Breast epithelium (tissue), 4 donors: ENCODE measurements around the gene TTC7B. TPM values are rescaled to one million over a fixed set of nuclear protein-coding genes. Genes with fewer than 3 reads are reported as not detected.

Experiments
- DNase-seq, 2 donors: peaks; one replicate each; pipeline ENCODE4 v3.0.0-alpha.2; 2019; ENCODE audit warnings: low spot score in 2 of 2
- H3K27ac ChIP-seq, 2 donors: fragments of 200-600 bp; sonication (generic) in 1 of 2; one replicate each; pipeline ENCODE4 v1.5.1; 2016 to 2019; ENCODE audit warnings: mild to moderate bottlenecking in 1 of 2
- H3K27me3 ChIP-seq, 2 donors: fragments of 200-600 bp; sonication (generic) in 1 of 2; one replicate each; pipeline versions ENCODE4 v1.5.1 to v1.6.0; 2017 to 2019; ENCODE audit warnings: control low read depth in 1 of 2, mild to moderate bottlenecking in 1 of 2
- H3K36me3 ChIP-seq: fragments of 200-600 bp; one replicate; pipeline ENCODE4 v1.5.1; 2019
- H3K4me1 ChIP-seq, 2 donors: fragments of 200-600 bp; sonication (generic); one replicate each; pipeline ENCODE4 v1.5.1; 2016 to 2019; ENCODE audit warnings: control low read depth in 1 of 2
- H3K4me3 ChIP-seq, 3 donors: fragments of 200-600 bp; sonication (generic); 1 replicate in 2 of 3; 2 replicates in 1 of 3; pipeline ENCODE4 v1.5.1; 2016 to 2019; ENCODE audit warnings: mild to moderate bottlenecking in 3 of 3, moderate library complexity in 2 of 3
- H3K9me3 ChIP-seq, 2 donors: fragments of 200-600 bp; sonication (generic) in 1 of 2; one replicate each; pipeline ENCODE4 v1.5.1; 2016 to 2019; ENCODE audit warnings: control low read depth in 1 of 2
- POLR2A ChIP-seq: fragments of 450-650 bp; IDR thresholded peaks from one replicate; pipeline ENCODE4 v1.6.1; 2016; ENCODE audit warnings: antibody characterized with exemption, mild to moderate bottlenecking, moderate library complexity
- POLR2AphosphoS5 ChIP-seq, 3 donors: sonication (generic); formaldehyde crosslinking; IDR thresholded peaks; one replicate each; pipeline ENCODE4 v1.6.1; 2017; ENCODE audit warnings: antibody characterized with exemption in 3 of 3
- intact Hi-C: fragments of 100-400 bp; cut with DNase I; formaldehyde crosslinking; loops from one replicate; pipeline ENCODE4 v1.15.1; 2023; ENCODE audit warnings: low total_unique reads
- total RNA-seq, 3 donors: library from RNA; depleted of rRNA; stranded (reverse); fragments of >200 nt; gene quantifications; one replicate each; pipeline ENCODE4 v1.1.0, GENCODE V29; 2016
- TF ChIP-seq, protein P1 (sequence below), 3 donors: fragments of 450-650 bp; IDR thresholded peaks; one replicate each; pipeline ENCODE4 v1.5.1; 2016 to 2017; ENCODE audit warnings: antibody characterized with exemption in 3 of 3, mild to moderate bottlenecking in 3 of 3, moderate library complexity in 3 of 3

The TTC7B gene
- total RNA-seq, 3 donors from 2014 or later: 14.0 to 29.1 (median 22.0) TPM

DNA sequence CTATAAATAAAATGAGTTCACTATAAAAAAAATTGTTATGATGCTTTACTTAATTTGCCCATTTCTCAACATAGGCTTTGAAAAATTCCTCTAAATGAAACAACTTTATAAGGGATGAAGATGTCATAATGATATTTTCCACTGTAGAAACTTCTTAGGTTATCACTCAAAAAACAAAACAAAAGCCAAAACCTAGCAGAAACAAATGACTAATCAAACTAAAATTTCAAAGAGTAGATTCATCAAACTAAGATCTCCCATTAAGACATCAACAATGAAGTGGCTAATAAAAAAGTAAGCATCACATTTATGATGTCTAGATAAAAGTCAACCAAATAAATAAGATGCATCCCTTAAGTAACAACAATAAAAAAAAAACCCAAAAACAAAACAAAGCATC lies 36.9 kb upstream of the TTC7B start:
- Histone ChIP-seq H3K4me3 (no peak overlapping the region), H3K9me3 (no peaks in the 10 kb centered on the region), H3K27me3 (no peaks in the 10 kb centered on the region), H3K4me1 (no peaks in the 10 kb centered on the region), H3K36me3 (no peaks in the 10 kb centered on the region), H3K27ac (no peak overlapping the region)
- DNase-seq: no peak
- intact Hi-C loops: no loop called here
- no peak for TF ChIP-seq POLR2A
- TF ChIP-seq POLR2AphosphoS5 (IDR thresholded peaks at IDR 0.05): no peak
- TF ChIP-seq, protein P1, sequence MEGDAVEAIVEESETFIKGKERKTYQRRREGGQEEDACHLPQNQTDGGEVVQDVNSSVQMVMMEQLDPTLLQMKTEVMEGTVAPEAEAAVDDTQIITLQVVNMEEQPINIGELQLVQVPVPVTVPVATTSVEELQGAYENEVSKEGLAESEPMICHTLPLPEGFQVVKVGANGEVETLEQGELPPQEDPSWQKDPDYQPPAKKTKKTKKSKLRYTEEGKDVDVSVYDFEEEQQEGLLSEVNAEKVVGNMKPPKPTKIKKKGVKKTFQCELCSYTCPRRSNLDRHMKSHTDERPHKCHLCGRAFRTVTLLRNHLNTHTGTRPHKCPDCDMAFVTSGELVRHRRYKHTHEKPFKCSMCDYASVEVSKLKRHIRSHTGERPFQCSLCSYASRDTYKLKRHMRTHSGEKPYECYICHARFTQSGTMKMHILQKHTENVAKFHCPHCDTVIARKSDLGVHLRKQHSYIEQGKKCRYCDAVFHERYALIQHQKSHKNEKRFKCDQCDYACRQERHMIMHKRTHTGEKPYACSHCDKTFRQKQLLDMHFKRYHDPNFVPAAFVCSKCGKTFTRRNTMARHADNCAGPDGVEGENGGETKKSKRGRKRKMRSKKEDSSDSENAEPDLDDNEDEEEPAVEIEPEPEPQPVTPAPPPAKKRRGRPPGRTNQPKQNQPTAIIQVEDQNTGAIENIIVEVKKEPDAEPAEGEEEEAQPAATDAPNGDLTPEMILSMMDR (IDR thresholded peaks at IDR 0.05): no peak

DNA sequence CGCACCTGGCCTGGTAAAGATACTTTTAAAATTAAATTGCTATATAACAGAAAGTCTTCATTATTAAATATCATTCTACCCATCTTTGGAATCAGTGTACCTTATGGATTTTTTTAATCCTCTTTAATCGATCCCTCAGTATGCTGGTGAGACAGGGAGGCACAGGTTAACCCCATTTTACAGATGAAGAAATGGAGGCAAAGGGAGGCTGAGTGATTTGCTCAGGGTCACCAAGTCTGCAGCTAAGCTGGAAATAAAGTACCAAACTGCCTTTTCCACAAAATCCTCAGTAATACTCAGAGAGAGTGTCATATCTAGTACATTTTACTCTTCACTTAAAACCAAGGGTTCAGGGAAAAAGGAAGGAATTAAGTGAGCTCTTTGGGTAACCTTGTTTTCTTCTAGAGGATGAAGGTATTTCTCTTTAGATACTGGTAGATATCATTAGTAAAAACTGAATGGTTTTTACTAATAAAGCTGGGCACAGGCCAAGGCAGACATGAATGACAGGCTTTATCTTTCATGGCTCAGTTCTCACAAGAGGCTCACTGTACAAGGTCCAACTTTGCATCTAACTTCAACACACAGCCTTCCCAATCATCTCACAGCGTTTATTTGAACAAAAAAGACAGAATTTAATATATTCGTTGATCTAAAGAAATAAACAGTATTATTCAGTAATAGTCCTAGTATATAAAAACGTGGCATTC lies 35.3 kb upstream of the TTC7B start:
- H3K36me3 ChIP-seq: no peaks in the 10 kb centered on the region
- H3K9me3 ChIP-seq: no peaks in the 10 kb centered on the region
- H3K4me1 ChIP-seq: no peaks in the 10 kb centered on the region
- H3K4me3 ChIP-seq: no peak overlapping the region
- TF ChIP-seq, protein P1 (IDR thresholded peaks at IDR 0.05): no peak
- TF ChIP-seq POLR2A (no peak), POLR2AphosphoS5 (IDR thresholded peaks at IDR 0.05) (no peak)
- intact Hi-C loops: no loop called here
- H3K27ac ChIP-seq: no peak overlapping the region
- H3K27me3 ChIP-seq: no peaks in the 10 kb centered on the region
- DNase-seq: no peak

DNA sequence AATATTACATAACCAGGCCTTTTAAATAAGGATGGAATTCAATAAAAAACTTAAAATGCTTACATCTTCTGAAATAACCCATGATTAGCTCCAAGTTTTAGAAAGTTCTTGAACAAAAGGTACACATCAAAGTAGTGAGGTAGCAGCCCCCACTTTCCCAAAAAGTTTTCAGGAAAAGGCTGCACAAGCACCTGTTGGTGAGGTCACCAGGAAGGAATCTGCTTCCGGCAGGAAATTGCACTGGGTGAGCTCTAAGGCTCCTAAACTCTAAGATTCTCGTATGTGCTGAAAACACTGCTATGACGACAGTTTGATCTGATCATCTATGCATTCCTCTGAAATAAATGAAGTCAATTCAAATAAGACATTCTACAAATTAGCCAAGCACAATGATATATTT lies 34.3 kb upstream of the TTC7B start:
- H3K27me3 ChIP-seq: no peaks in the 10 kb centered on the region
- no peaks in the 10 kb centered on the region for H3K4me1 ChIP-seq
- intact Hi-C loops: no loop called here
- TF ChIP-seq POLR2A (no peak), POLR2AphosphoS5 (IDR thresholded peaks at IDR 0.05) (no peak)
- TF ChIP-seq, protein P1 (IDR thresholded peaks at IDR 0.05): no peak
- H3K9me3 ChIP-seq: no peaks in the 10 kb centered on the region
- no peak overlapping the region for H3K4me3 ChIP-seq
- H3K36me3 ChIP-seq: no peaks in the 10 kb centered on the region
- DNase-seq: no peak
- H3K27ac ChIP-seq: no peak overlapping the region

GRCh38 chr14:90849787-90850444 lies 33.7 kb upstream of the TTC7B start:
- Histone ChIP-seq H3K36me3 (no peaks in the 10 kb centered on the region), H3K27ac (no peak overlapping the region), H3K4me1 (no peaks in the 10 kb centered on the region), H3K4me3 (no peak overlapping the region), H3K27me3 (no peaks in the 10 kb centered on the region), H3K9me3 (no peaks in the 10 kb centered on the region)
- intact Hi-C loops: no loop called here
- DNase-seq: no peak
- TF ChIP-seq POLR2AphosphoS5 (IDR thresholded peaks at IDR 0.05) (no peak), POLR2A (no peak)
- TF ChIP-seq, protein P1 (IDR thresholded peaks at IDR 0.05): no peak

DNA sequence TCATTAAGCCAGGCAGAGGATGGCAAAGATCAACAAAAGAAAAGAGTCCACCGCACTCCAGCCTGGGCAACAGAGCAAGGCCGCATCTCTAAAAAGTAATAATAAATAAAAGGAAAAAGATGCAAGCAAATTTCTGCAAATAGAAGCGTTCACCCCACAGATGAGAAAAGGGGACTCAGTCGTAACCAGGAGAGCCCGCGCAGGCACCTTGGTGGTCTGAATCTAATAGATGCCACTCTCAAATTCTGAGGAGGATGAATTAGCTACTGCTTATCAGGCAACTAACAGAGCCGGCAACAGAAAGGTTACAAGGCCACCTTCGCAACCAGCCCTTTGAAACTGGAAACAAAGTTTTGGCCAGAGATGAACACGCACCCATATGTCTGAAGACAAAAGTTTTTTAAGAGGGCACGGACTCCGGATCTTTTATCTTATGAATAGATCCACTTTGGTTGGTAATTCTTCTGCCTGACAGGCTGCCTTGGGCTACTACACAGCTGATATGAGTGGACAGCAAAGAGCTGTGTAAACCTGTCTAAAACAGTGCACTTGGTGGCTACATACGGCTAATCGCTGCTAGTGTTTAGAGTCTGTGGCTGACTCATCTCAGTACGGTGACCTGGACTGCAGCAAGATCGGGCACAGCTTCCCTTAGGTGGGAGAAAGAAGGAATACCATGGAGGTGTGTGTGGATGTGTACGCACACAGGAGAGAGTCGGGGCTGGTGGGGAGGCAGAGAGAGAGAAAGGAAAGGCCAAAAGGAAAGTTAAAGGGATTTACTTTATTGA lies 32.9 kb upstream of the TTC7B start:
- intact Hi-C loops: no loop called here
- Histone ChIP-seq H3K27ac (no peak overlapping the region), H3K27me3 (no peaks in the 10 kb centered on the region), H3K4me3 (no peak overlapping the region), H3K36me3 (no peaks in the 10 kb centered on the region), H3K9me3 (no peaks in the 10 kb centered on the region), H3K4me1 (no peaks in the 10 kb centered on the region)
- no peak for TF ChIP-seq POLR2A
- no peak for TF ChIP-seq POLR2AphosphoS5 (IDR thresholded peaks at IDR 0.05)
- no peak for DNase-seq
